GM18867 (cell line): ENCODE data around the gene MBD2.

Experiments used
- ATAC-seq: cut with Tn5 transposase; IDR thresholded peaks from one replicate; pipeline ENCODE4 v1.9.1; 2021; ENCODE audit warnings: mild to moderate bottlenecking, moderate library complexity; ENCODE audit not compliant: unreplicated experiment

MBD2 gene

GRCh38 chr18:54203914-54204313 lies 20.6 kb downstream of the MBD2 start:
- ATAC-seq, result no peak

DNA sequence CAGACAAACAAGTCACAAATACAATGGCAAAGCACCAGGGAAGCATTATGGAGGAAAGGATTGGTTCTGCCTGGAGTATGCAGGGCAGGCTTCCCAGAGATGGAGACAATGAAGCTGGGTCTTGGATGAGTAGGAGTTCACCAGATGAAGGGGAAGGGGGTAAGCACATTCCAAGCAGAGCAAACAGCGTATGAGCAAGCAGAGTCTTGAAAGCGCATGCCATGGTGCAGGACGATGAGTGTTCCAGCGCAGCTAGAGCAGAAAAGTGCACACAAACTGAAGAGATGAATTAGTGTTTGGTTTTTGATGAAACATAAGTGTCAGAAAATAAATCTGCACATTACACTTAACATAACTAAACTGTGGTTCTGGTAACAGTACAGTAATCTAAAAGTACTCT lies 21.6 kb downstream of the MBD2 start:
- ATAC-seq, result no peak

- ATAC-seq, result no peak
Measured at GRCh38 chr18:54197747-54198411, 26.6 kb downstream of the MBD2 start.

- no peak for ATAC-seq
Measured at GRCh38 chr18:54193786-54194185, 30.7 kb downstream of the MBD2 start.

DNA sequence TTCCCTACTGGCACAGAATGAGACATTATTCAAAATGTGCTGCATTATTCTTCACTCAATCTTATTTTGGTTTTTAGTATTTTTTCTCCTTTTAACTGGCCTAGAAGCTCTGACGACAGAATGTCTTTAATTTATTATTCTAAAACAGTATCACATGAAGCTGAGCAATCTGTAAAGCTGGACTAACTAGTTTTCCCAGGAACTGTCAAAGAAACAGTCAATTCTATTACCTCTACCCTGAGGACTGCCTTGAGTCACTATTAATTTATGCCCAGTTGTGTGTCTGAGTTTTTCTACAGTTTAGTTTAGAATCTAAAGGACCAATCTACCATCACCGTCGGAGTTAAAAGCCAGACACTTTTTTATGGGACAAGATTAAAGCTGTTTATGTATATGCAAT lies 31.6 kb downstream of the MBD2 start:
- ATAC-seq, result no peak

GRCh38 chr18:54192415-54192814 lies 32.1 kb downstream of the MBD2 start:
- no peak for ATAC-seq

DNA sequence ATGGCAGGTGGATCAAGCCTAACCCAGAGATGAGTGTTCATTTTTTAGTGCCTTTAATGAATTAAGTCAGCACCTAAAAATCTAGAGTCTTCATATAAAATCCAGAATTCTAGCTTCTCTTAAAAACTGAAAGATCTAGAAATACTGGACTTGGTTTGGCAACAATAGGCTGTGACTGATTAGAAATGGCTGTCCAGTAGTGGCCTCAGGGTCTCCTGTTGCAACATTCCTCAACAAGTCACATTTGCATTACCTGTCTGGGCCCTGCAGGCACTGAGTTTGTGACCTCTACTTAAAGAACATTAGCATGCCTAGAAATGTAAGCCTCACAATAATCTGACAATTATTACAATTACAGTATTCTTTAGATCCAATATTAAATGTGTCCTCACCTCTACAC lies 33.1 kb downstream of the MBD2 start:
- no peak for ATAC-seq

GRCh38 chr18:54187372-54187771 lies 37.1 kb downstream of the MBD2 start:
- no peak for ATAC-seq

- peak; percentile 56 for ATAC-seq
Measured at GRCh38 chr18:54184836-54185235, 39.6 kb downstream of the MBD2 start.

DNA sequence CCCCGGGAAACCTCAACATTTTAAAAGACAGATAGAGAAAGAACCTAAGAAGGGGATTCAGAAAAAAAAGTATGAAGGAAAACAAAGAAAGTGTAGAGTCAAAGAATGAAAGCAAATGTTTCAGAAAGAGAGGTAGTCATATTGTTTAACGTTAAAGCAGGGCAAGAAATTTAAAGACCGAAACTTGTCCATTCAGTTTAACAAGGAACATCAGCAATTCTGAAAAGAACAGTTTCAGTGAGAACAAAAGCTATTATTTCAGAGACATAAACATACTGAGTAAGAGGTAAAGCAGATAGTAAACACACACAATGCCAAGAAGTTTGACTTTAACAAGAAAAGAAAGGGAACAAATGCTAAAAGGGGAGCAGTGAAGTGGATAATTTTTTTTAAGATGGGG lies 41.1 kb downstream of the MBD2 start:
- no peak for ATAC-seq

DNA sequence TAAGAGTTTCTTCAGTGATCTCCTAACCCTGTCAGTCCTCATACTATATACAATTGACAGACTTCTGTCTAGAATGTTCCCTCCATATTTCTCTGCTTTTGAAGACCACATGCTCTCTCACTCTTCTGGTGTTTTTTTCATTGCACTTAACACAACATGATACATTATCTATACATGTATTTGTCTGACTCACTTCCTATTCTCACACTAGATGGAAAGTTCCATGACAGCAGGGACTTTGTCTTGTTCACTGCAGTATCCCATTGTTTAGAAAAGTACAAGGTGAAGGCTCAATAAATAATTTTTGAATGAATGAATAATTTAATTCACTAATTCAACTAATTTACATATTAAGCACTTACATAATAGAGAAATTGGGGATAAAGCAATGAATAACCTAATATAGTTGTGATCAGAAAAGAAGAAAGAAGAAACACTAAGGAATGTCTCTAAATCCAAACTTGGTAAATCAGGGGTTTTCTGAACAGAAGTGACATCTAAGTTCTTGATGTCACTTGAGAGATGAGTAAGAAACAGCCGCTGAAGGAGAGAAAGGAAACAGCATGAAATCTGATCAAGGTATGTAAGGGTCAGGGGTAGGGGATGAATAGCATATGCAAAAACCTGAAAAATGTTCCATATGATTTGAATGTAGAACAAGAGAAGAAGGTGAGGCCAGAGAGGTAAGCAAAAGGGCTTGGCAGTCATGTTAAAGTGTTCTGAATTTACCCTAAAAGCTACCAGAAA lies 42.4 kb downstream of the MBD2 start:
- peak; percentile 61 for ATAC-seq

DNA sequence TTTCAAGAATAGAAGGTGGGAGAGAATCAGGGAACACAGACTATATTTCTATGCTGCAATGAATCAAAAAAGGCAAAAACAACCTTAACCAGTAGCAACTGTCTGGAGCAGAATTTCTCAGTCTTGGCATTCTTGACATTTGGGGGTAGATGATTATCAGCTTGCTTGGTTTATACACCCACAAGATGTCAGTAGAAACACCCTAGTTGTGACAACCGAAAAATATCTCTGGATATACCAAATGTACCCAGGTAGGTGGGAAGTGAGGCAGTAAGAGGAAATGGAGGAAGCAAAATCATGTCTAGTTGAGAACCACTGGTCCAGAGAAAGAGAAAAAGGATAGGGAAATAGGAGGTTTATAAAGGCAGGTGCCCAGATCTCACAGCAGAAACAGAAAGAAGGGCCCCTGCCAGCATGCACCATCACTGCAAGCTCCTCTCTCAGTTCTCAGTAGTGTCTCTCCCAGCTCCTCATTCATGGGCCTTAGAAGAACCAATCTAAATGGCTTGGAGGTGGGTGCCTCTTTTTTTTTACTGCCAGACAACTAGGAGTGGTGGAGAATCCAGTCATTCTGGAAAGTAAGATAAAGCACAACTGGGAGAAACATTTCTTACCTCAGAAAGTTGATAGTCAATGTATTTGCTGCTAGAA lies 50.4 kb downstream of the MBD2 start:
- ATAC-seq, result peak; percentile 84

GRCh38 chr18:54173250-54173649 lies 51.2 kb downstream of the MBD2 start:
- no peak for ATAC-seq

GRCh38 chr18:54169431-54170403 lies 54.8 kb downstream of the MBD2 start:
- no peak for ATAC-seq

DNA sequence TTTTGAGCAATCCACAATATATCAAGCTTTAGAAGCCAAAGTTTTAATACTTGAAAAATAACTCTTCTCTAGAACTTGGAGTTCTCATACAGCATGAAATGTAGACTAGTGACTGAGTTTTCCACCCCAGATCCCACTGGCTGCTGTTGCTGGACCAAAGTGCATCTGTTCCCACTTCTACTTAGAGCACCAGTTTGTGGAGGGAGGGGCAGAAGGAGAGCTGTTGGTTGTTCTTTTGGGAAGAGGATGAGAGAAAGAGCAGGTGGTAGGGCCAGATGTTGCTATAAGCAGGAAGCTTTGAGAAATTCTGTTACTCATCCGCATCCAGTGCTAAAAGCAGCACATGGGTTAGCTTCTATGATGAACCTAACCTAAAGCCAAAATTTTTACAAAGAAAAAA lies 59.0 kb downstream of the MBD2 start:
- no peak for ATAC-seq

DNA sequence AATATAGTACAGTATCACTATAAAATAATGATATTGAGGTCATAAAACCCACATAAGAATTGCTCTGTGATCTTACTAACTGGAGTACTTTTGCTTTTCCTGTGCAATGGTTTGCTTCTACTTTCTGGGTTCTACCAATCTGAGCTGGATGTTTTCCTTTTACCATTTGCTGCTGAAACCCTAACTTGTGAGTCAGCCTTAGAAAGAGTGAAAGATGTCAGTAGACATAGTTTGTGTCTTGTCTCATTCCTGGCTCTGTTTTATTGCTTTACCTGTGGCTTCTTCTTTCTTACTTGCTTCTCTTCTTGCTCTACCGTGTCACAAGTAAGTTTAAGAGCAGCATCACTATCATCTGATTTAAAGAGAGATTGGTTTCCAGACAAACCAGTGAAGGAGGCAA lies 61.0 kb downstream of the MBD2 start:
- ATAC-seq, result no peak

- no peak for ATAC-seq
Measured at GRCh38 chr18:54162431-54162830, 62.0 kb downstream of the MBD2 start.

- peak; percentile 38 for ATAC-seq
Measured at GRCh38 chr18:54161267-54161666, 63.2 kb downstream of the MBD2 start.

DNA sequence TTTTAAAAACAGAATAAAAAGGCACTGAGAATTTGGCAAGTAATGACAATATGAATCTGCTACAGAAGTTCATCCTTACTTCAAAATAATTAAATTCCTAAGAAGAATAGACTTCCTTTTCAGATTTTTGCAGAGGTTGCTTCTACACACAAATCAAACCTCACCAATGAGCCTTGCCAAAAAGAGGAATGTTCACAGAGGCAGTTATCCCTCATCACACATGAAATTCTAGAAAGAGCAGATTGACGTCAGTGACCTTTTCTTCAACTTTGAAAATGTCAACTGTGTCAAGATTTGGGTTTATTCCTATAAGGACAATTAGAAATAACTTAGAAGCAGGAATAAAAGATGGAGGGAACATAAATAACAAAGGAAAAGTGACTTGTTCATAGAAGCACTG lies 64.6 kb downstream of the MBD2 start:
- ATAC-seq, result no peak

DNA sequence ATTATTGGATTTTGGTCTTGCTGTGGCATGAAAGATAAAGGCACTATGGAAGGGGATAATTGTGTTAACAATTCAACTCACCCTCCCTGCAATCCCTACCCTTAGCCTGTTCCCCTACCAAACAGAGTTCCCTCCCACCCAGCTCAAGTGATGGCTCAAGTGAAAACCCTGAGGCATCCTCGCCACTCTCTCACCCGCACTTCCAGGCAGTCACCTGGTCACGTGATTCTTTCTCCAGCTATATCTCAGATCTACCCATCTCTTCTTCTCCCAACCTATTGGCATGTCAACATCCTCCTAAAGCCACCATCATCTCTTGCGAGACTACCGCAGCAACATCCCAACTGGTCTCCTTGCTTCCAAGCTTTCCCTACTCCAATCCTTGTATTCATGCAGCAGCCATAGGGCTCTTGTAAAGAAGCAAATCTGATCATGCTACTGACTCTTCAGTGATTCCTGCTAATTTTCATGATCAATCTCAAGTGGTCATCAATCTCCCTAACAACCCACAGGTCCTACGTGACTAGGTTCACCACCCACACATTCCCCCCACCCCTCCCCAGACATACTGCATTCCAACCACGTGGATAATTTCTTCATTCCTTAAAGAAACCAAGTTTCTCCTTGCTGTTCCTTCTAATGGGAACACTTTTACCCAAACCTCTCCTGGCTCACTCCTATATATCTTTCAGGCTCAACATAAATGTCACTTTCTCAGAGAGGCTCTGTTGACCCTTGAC lies 66.7 kb downstream of the MBD2 start:
- no peak for ATAC-seq
